ENCODE results near the gene KLF13.

The KLF13 gene

DNA sequence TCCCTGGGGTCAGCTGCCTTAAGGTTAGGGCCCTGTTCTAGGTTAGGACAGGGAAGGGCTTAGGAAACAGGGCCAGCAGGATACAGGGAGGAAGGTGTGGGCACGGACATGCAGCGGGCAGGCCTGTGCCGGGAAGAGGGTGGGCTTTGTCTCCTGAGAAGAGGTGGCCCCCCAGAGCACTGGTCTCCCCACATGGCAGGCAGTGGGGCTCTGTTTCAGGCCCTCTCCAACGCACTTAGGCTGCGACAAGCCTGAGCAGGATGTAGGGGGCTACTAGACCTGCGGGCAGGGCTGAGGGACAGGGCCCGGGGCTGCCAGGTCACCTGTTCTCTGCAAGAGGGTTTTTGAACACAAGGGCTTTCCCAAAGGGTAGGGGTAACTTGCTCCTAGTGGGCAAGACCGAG lies 33.5 kb downstream of the KLF13 start:
- no peaks in the 10 kb centered on the region for H3K27me3 Mint-ChIP-seq
- ATAC-seq (ENCODE audit: low read depth), result no peak

DNA sequence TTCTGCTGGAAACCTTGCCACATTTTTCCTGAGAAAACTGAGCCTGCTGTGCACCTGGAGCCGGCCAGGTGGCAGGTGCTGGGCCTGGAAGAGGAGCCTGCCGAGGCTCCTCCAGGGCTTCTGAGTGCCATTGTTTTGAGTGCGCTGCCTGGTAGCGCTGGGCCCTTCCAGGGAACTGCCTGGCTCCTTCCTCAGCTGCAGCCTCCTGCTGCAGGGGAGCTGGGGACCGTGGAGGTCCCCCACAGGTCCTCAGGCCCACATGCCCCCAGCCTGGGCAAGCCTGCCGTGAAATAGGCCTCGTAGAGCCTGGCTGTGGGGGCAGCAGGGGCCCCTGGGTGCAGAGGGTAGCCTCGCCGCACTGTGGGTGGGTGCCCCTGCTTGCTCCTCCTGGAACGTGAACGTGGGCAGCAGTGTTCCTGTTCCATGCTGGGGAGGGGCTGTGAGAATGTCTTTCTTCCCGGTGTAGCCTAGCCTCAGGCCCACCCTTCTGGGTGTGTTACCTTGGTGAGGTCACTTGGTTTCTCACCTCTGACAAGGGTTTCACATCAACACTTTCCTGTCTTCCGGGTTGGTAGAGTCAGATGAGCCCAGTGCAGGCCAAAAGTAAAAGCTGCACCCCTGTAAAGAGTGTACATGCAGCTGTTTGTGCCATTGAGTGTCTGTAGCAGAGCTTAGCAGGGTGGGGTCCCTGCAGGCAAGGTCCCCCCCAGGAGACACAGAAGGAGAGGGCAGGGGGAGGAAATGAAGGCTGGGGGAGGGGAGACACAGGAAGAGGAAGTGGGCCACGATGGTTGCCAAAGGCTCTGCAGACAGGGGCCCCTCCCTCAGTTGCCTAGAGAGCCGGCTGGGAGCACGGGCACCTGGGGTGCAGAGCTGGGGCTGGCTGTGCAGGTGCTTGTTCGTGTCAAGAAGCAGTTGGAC lies 34.5 kb downstream of the KLF13 start:
- H3K36me3 Mint-ChIP-seq, result peaks cover 4% of the 10 kb centered on the region
- peaks cover 77% of the 10 kb centered on the region for H3K4me1 Mint-ChIP-seq
- H3K27me3 Mint-ChIP-seq, result no peaks in the 10 kb centered on the region
- DNase-seq (ENCODE audit: low spot score in 2 of 2), result peak; percentile 76 to 88
- H3K9me3 Mint-ChIP-seq, result no peaks in the 10 kb centered on the region
- ATAC-seq (ENCODE audit: low read depth), result peak; percentile 82
- peak overlapping the region; percentile 76 for H3K27ac Mint-ChIP-seq
- H3K4me3 Mint-ChIP-seq, result peak overlapping the region; percentile 67

More for the DNA sequence above, 33.5 kb downstream of the KLF13 start:
- H3K27ac Mint-ChIP-seq, result peak overlapping the region; percentile 76
- H3K9me3 Mint-ChIP-seq, result no peaks in the 10 kb centered on the region
- peak overlapping the region; percentile 66 for H3K4me3 Mint-ChIP-seq
- H3K4me1 Mint-ChIP-seq, result peaks cover 77% of the 10 kb centered on the region
- DNase-seq (ENCODE audit: low spot score in 2 of 2), result no peak
- peaks cover 7% of the 10 kb centered on the region for H3K36me3 Mint-ChIP-seq

DNA sequence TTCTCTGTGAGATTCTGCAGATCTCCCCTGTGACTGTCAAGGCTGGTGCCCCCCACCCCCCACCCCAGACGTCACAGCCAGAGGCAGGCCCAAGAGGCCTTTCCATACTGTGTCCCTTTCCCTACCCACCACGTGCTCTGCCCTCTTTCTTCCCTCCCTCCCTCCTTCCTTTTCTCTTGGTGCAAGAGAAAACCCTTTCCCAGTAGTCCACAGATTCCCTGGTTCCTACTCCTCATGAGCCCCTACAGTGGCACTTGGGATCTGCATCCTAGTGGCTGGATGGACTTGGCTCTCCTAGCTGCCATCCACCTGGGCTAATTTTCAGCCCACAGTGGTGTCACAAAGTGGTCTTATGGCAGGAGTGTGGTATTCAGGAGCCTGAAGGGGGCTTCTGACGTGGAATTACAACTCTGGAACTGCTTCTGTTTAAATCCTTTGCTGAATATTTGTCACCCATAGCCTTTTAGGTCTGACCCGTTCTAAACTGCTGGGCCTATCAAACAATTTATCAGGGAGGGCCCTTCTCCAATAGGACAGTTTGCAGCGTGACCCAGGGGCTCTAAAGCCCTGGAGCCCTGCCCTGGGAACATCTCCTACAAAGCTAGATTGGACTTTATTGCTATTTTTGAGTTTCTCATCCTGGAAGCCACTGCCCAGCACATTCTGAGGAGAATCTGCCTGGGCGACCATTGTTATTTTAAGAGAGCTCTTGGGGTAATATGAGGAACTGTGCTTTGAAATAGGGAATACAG lies 35.3 kb downstream of the KLF13 start:
- DNase-seq (ENCODE audit: low spot score in 2 of 2), result no peak
- no peak for ATAC-seq (ENCODE audit: low read depth)
- H3K4me1 Mint-ChIP-seq, result peaks cover 79% of the 10 kb centered on the region
- H3K4me3 Mint-ChIP-seq, result peak overlapping the region; percentile 67
- peaks cover 4% of the 10 kb centered on the region for H3K36me3 Mint-ChIP-seq
- H3K27ac Mint-ChIP-seq, result peak overlapping the region; percentile 76
- no peaks in the 10 kb centered on the region for H3K27me3 Mint-ChIP-seq
- H3K9me3 Mint-ChIP-seq, result no peaks in the 10 kb centered on the region

DNA sequence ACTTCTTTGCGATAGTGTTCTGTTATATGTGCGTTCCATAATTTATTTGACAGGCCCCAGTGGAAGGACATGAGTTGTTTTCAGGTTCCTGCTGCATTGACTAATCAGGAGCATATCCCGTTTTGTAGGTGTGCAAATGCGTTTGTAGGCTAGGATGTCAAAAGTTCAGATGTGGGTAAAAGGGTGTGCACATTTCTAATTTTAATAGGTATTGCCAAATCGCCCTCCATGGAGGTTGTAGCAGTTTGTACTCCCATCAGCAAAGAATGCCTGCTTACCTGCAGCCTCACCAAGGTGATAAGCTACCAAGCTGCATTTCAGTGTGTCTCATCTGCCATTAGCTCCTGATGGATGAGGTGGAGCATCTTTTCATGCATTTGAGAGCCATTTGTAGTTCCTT lies 36.3 kb downstream of the KLF13 start:
- peak overlapping the region; percentile 76 for H3K27ac Mint-ChIP-seq
- H3K27me3 Mint-ChIP-seq, result no peaks in the 10 kb centered on the region
- no peaks in the 10 kb centered on the region for H3K9me3 Mint-ChIP-seq
- DNase-seq (ENCODE audit: low spot score in 2 of 2) (no peak), ATAC-seq (ENCODE audit: low read depth) (no peak)
- H3K4me1 Mint-ChIP-seq, result peaks cover 83% of the 10 kb centered on the region
- peak overlapping the region; percentile 53 for H3K4me3 Mint-ChIP-seq
- peaks cover 2% of the 10 kb centered on the region for H3K36me3 Mint-ChIP-seq

DNA sequence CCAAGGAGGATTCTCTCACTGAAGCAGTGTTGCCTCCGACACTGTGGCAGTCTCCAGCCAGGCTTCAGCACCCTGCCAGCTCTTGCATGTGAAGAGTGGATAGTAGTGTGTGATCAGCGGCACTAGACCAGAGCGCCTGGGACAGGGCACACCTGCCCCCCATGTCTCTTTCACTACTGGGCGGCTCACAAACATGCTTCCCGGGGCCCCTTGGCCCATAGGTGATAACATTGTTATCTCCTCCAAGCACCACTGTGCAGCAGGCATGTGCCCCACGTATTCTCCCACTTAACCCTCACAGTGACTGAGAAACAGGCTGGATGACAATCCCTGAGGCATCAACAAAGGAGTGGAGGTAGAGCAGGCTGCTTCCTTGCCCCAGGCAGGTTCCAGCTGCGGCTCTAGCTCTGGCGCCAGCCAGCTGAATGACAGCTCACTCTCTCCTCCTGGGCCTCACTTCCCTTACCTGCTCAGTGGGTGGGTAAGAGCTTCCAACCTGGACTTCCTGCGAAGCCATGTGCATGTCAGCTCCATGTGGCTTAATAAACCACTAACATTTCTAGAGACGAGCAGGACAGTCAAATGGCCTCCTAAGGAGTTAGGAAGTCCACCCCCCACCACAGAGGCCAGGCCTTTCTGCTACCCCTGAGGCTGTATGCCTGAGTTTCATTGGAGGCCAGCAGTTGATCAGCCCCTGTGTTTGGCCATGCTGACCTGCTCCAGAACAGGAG lies 37.8 kb downstream of the KLF13 start:
- H3K4me3 Mint-ChIP-seq, result no peak overlapping the region
- H3K27ac Mint-ChIP-seq, result no peak overlapping the region
- H3K36me3 Mint-ChIP-seq, result peaks cover 1% of the 10 kb centered on the region
- ATAC-seq (ENCODE audit: low read depth), result no peak
- peaks cover 77% of the 10 kb centered on the region for H3K4me1 Mint-ChIP-seq
- no peaks in the 10 kb centered on the region for H3K27me3 Mint-ChIP-seq
- H3K9me3 Mint-ChIP-seq, result no peaks in the 10 kb centered on the region
- DNase-seq (ENCODE audit: low spot score in 2 of 2), result no peak

DNA sequence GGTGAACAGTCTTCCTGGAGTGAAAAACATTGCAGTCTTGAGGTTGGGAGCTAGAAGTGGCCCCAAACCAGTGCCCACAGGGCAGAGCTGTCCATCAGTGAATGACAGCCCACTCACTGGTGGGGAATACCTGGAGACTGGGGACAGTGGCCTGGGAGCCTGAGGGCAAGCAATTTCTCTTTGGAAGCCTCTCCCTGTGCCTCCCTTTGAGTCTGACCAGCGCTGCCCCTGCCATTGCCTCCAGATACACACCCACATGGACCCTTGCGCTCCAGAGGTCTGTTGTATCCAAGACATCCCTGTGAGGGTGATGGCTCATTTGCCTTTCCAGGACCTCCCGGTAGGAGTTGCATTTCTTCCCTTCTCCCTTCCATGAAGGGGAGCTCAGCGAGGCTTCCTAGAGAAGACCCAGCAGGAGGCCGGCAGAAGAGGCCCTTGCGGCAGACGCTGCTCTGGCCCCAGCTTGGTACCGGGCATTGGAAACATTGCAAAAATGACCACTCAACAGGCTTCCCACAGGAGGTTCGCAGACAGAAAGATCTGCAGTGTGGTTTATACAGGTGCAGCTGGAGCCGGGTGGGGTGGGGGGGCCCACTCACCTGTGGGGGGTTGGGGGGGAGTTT lies 38.5 kb downstream of the KLF13 start:
- H3K4me1 Mint-ChIP-seq, result peaks cover 77% of the 10 kb centered on the region
- DNase-seq (ENCODE audit: low spot score in 2 of 2) (no peak), ATAC-seq (ENCODE audit: low read depth) (no peak)
- peak overlapping the region; percentile 90 for H3K27ac Mint-ChIP-seq
- no peaks in the 10 kb centered on the region for H3K9me3 Mint-ChIP-seq
- H3K36me3 Mint-ChIP-seq, result peaks cover 5% of the 10 kb centered on the region
- peak overlapping the region; percentile 76 for H3K4me3 Mint-ChIP-seq
- H3K27me3 Mint-ChIP-seq, result no peaks in the 10 kb centered on the region

DNA sequence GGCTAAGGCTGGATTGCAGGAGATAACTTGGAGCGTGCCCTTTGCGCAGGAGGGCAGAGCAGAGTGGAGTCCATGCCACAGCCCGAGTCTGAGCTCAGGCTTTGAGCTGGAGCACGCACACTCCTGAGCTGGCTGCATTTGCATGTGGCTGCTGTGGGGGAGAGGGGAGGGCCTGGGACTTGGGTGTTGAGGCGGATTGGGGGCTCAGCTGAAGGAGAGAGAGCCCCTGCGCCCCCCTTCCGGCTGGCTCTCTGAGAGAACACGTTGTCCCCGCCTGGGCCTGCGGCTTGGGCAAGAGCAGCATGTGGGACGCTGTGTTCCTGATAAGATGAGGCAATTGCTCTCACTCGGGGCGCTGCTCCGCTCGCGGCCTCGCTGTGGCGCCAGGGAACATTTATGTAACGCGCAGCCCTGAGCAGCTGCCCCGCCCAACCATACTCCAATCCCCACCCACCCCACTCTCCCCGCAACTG lies 39.1 kb downstream of the KLF13 start:
- H3K9me3 Mint-ChIP-seq, result no peaks in the 10 kb centered on the region
- H3K36me3 Mint-ChIP-seq, result peaks cover 5% of the 10 kb centered on the region
- DNase-seq (ENCODE audit: low spot score in 2 of 2) (peak; percentile 58 to 63), ATAC-seq (ENCODE audit: low read depth) (peak; percentile 41)
- peak overlapping the region; percentile 90 for H3K27ac Mint-ChIP-seq
- H3K4me3 Mint-ChIP-seq, result peak overlapping the region; percentile 76
- H3K4me1 Mint-ChIP-seq, result peaks cover 78% of the 10 kb centered on the region
- no peaks in the 10 kb centered on the region for H3K27me3 Mint-ChIP-seq

DNA sequence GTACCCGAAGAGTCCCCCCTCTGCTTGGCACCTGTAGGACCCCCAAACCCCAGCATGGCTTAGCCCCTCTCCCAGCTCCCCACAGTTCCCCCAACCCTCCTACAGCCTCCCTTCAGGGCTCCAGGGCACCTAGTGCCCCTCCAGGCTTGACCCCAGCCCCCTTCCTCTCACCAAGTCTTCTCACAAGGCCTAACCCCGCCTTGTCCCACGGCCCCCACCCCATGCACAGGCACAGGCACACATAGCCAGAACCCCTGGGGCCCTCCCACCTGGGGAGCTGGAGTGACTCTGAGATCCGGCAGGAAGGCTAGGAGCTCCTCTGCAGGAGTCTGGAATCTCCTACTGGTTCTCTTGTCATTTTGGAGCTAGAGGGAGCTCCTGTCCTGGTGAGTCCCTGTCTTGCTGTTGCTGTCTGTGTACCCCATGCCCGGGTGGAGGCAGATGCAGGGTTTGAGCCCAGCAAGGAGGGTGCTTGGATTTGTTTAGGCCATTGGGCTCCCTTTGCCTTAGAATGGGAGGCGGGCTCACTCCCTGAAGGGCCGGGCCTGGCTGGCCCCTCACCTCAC lies 39.6 kb downstream of the KLF13 start:
- H3K36me3 Mint-ChIP-seq, result peaks cover 5% of the 10 kb centered on the region
- no peaks in the 10 kb centered on the region for H3K9me3 Mint-ChIP-seq
- peak overlapping the region; percentile 90 for H3K27ac Mint-ChIP-seq
- H3K4me3 Mint-ChIP-seq, result peak overlapping the region; percentile 76
- ATAC-seq (ENCODE audit: low read depth) (no peak), DNase-seq (ENCODE audit: low spot score in 2 of 2) (no peak)
- peaks cover 80% of the 10 kb centered on the region for H3K4me1 Mint-ChIP-seq
- H3K27me3 Mint-ChIP-seq, result no peaks in the 10 kb centered on the region

DNA sequence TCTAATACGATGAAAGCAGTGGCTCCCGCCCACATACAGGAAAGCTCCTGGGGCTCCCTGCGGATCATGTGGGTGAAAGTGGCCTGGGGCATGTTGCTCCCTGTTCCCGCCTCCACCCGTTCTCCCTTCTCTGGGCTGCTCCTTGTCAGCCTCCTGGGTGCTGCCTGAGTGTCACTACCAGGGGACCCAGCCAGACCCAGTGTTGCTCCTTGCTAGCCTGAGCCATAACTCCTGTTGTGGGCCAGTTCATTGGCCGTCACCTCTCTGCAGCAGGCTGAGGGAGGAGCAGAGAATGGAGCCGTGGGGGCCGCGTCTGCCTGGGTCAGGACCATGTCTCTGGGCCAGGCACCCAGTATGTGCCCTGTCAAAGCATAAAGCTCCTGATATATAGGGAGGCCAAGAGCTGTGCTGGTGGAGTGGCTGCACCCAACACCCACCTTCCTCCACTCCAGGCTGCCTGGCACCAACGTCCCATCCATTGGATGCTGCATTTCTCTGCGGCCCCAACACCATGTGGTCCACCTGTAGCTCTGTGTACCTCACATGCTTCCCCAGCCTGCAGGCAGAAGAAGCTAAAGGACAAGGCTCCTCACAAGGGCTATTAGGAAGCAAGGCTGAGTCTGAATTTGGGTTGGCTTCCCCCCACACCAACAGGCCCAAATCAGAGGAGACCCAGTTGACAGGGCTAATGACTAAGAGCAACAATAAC lies 40.5 kb downstream of the KLF13 start:
- no peak for DNase-seq (ENCODE audit: low spot score in 2 of 2)

DNA sequence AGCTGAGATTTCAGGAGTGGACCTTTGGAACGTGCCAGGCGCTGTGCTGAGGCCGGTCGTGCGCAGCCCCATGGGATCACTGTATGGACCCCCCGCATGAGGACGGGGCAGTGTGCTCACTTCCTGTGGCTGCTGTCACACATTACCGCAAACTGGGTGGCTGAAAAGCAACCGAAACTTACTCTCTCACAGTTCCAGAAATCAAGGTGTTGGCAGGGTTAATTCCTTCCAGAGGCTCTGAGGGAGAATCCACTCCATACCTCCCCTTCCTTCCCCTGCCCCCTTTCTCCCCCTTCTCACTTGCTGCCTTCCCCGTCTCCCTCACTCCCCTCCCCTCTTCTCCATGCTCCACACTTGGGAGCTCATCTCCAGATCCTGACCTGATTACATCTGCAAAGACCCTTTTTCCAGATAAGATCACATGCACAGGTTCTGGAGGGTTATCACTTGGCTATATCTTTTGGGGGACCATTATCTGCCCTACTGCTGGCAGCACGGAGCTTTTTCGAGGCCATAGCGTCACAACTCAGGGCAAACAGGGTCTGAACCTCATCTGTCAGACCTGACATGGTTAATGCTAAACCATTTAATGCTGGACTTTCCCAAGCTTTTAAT lies 41.2 kb downstream of the KLF13 start:
- ATAC-seq (ENCODE audit: low read depth) (peak; percentile 28), DNase-seq (ENCODE audit: low spot score in 2 of 2) (no peak)
- no peaks in the 10 kb centered on the region for H3K27me3 Mint-ChIP-seq
- no peaks in the 10 kb centered on the region for H3K9me3 Mint-ChIP-seq
- peak overlapping the region; percentile 52 for H3K4me3 Mint-ChIP-seq
- peaks cover 66% of the 10 kb centered on the region for H3K4me1 Mint-ChIP-seq
- peaks cover 6% of the 10 kb centered on the region for H3K36me3 Mint-ChIP-seq
- H3K27ac Mint-ChIP-seq, result peak overlapping the region; percentile 80

More for the DNA sequence above, 40.5 kb downstream of the KLF13 start:
- ATAC-seq (ENCODE audit: low read depth), result no peak
- H3K4me1 Mint-ChIP-seq, result peaks cover 73% of the 10 kb centered on the region
- H3K27me3 Mint-ChIP-seq, result no peaks in the 10 kb centered on the region
- H3K36me3 Mint-ChIP-seq, result peaks cover 5% of the 10 kb centered on the region
- no peaks in the 10 kb centered on the region for H3K9me3 Mint-ChIP-seq
- H3K27ac Mint-ChIP-seq, result peak overlapping the region; percentile 80
- peak overlapping the region; percentile 52 for H3K4me3 Mint-ChIP-seq

DNA sequence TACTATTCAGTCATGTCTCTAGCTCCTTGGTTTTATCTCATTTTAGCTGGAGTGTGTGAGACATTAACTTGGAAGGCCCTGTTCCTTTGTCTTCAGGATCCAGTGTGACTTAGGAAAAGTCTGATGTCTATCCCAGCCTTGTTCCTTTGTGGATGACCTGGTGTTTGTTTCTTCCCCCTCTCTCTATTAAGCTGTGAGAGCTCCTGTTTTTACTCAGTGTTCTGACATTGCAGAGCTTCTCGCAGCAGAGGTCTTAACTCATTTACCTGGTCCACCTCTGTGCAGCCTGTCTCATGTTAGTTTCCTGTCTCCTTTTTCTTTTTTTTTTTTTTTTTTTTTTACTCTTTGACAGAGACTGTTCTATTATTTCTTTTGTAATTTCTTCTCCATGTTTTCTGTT lies 43.1 kb downstream of the KLF13 start:
- Mint-ChIP-seq H3K36me3 (peaks cover 10% of the 10 kb centered on the region), H3K4me3 (no peak overlapping the region), H3K9me3 (no peaks in the 10 kb centered on the region), H3K27me3 (no peaks in the 10 kb centered on the region), H3K27ac (peak overlapping the region; percentile 18), H3K4me1 (peaks cover 50% of the 10 kb centered on the region)
- DNase-seq (ENCODE audit: low spot score in 2 of 2) (no peak), ATAC-seq (ENCODE audit: low read depth) (no peak)

DNA sequence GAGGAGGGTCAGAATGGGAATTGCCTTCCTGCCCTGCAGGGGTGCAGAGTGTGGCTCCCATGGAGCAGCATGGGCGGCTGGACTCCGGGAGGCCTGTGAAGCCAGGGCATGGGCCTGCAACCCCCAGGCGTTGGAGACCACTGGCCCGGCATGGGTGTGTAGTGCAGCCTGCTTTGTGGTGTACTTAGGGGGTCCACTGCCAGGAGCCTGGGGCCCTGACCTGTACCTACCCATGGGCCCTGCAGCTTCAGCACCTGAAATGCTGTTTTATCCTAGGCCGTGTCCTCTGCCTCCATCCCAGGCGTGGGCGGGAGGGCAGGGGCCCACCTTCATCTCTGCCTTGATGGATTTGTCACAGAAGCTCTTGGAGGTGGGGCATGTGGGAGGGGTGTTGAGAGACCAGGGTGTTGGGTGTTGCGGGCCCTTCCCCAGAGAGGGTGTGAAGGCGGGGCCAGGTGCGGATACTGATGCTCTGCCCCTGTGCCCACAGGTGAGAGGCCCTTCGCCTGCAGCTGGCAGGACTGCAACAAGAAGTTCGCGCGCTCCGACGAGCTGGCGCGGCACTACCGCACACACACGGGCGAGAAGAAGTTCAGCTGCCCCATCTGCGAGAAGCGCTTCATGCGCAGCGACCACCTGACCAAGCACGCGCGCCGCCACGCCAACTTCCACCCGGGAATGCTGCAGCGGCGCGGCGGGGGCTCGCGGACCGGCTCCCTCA lies 45.0 kb downstream of the KLF13 start:
- peaks cover 10% of the 10 kb centered on the region for H3K36me3 Mint-ChIP-seq
- H3K4me1 Mint-ChIP-seq, result peaks cover 41% of the 10 kb centered on the region
- H3K27ac Mint-ChIP-seq, result no peak overlapping the region
- ATAC-seq (ENCODE audit: low read depth) (no peak), DNase-seq (ENCODE audit: low spot score in 2 of 2) (no peak)
- H3K27me3 Mint-ChIP-seq, result no peaks in the 10 kb centered on the region
- no peak overlapping the region for H3K4me3 Mint-ChIP-seq
- H3K9me3 Mint-ChIP-seq, result no peaks in the 10 kb centered on the region
